BLaER1 treated with 17β-estradiol and CSF1 and Interleukin-3, amounts not matched to agents 10 nM and 100 nM (cell line): ENCODE data around the gene RELN.

Source experiments
- H3K27ac ChIP-seq, 11 experiments: shearing (Covaris generic); formaldehyde crosslinking; 2 replicates each; pipeline ENCODE4 v1.8.1; 2022
- H3K27me3 ChIP-seq, 11 experiments: shearing (Covaris generic); formaldehyde crosslinking; 2 replicates each; pipeline ENCODE4 v1.8.1; 2022
- H3K36me3 ChIP-seq, 11 experiments: shearing (Covaris generic); formaldehyde crosslinking; 2 replicates each; pipeline ENCODE4 v1.8.1; 2022
- H3K4me1 ChIP-seq, 10 experiments: shearing (Covaris generic); formaldehyde crosslinking; 2 replicates each; pipeline ENCODE4 v1.8.1; 2022
- H3K4me2 ChIP-seq, 11 experiments: shearing (Covaris generic); formaldehyde crosslinking; 2 replicates each; pipeline ENCODE4 v1.8.1; 2022
- H3K4me3 ChIP-seq, 10 experiments: shearing (Covaris generic); formaldehyde crosslinking; 2 replicates each; pipeline ENCODE4 v1.8.1; 2022
- H3K9ac ChIP-seq, 11 experiments: shearing (Covaris generic); formaldehyde crosslinking; 2 replicates each; pipeline ENCODE4 v1.8.1; 2022
- H3K9me3 ChIP-seq, 11 experiments: shearing (Covaris generic); formaldehyde crosslinking; replicated peaks in 1 of 11; 2 replicates each; pipeline ENCODE4 v1.8.1; 2022
- H4K20me1 ChIP-seq, 11 experiments: shearing (Covaris generic); formaldehyde crosslinking; 2 replicates each; pipeline ENCODE4 v1.8.1; 2022
- Cebpa-rat ChIP-seq, 11 experiments: shearing (Covaris generic); IDR thresholded peaks; 2 replicates each; pipeline ENCODE4 v1.8.1; 2022

Gene RELN

GRCh38 chr7:103686064-103686463 lies 303.4 kb downstream of the RELN start:
- Histone ChIP-seq H4K20me1 (no peaks in the 10 kb centered on the region), H3K4me1 (no peaks in the 10 kb centered on the region), H3K4me2 (no peak overlapping the region), H3K36me3 (no peaks in the 10 kb centered on the region), H3K9ac (no peak overlapping the region), H3K27ac (no peak overlapping the region), H3K27me3 (no peaks in the 10 kb centered on the region), H3K4me3 (no peak overlapping the region), H3K9me3 (no peaks in the 10 kb centered on the region)
- no peak for TF ChIP-seq Cebpa-rat (IDR thresholded peaks at IDR 0.05)

- H3K9me3 ChIP-seq, result no peaks in the 10 kb centered on the region
- no peak overlapping the region for H3K4me3 ChIP-seq
- no peaks in the 10 kb centered on the region for H3K27me3 ChIP-seq
- no peak overlapping the region for H3K27ac ChIP-seq
- H3K36me3 ChIP-seq, result no peaks in the 10 kb centered on the region
- no peak for TF ChIP-seq Cebpa-rat (IDR thresholded peaks at IDR 0.05)
- no peak overlapping the region for H3K9ac ChIP-seq
- H3K4me1 ChIP-seq, result 0 out of 20 replicates have a peak, but pooled peaks cover 0 to under 1% (median 0%) of the 10 kb centered on the region in 10 experiments
- no peaks in the 10 kb centered on the region for H4K20me1 ChIP-seq
- no peak overlapping the region for H3K4me2 ChIP-seq
Measured at GRCh38 chr7:103685646-103686045, 303.8 kb downstream of the RELN start.

- Histone ChIP-seq H3K9ac (no peak overlapping the region), H3K36me3 (no peaks in the 10 kb centered on the region), H3K4me1 (0 out of 20 replicates have a peak, but pooled peaks cover 0 to 5% (median 0%) of the 10 kb centered on the region in 10 experiments), H4K20me1 (no peaks in the 10 kb centered on the region), H3K4me2 (no peak overlapping the region), H3K4me3 (no peak overlapping the region), H3K9me3 (no peaks in the 10 kb centered on the region), H3K27ac (no peak overlapping the region), H3K27me3 (no peaks in the 10 kb centered on the region)
- TF ChIP-seq Cebpa-rat (IDR thresholded peaks at IDR 0.05), result no peak
Measured at GRCh38 chr7:103683348-103683747, 306.1 kb downstream of the RELN start.

- Histone ChIP-seq H3K27ac (no peak overlapping the region), H4K20me1 (no peaks in the 10 kb centered on the region), H3K4me1 (0 out of 20 replicates have a peak, but pooled peaks cover 0 to 5% (median 0%) of the 10 kb centered on the region in 10 experiments), H3K9ac (no peak overlapping the region), H3K4me3 (no peak overlapping the region), H3K36me3 (no peaks in the 10 kb centered on the region), H3K4me2 (peak overlapping the region in 2 of 11 experiments; percentile 15 to 21; a peak in 2 of 22 replicates), H3K27me3 (no peaks in the 10 kb centered on the region), H3K9me3 (no peaks in the 10 kb centered on the region)
- TF ChIP-seq Cebpa-rat (IDR thresholded peaks at IDR 0.05), result no peak
Measured at GRCh38 chr7:103680161-103681144, 309.0 kb downstream of the RELN start.

GRCh38 chr7:103679151-103680132 lies 310.0 kb downstream of the RELN start:
- Histone ChIP-seq H3K36me3 (no peaks in the 10 kb centered on the region), H3K27me3 (no peaks in the 10 kb centered on the region), H3K27ac (no peak overlapping the region), H3K9ac (no peak overlapping the region), H4K20me1 (no peaks in the 10 kb centered on the region), H3K9me3 (no peaks in the 10 kb centered on the region), H3K4me2 (no peak overlapping the region), H3K4me1 (0 out of 20 replicates have a peak, but pooled peaks cover 0 to 5% (median 0%) of the 10 kb centered on the region in 10 experiments), H3K4me3 (no peak overlapping the region)
- TF ChIP-seq Cebpa-rat (IDR thresholded peaks at IDR 0.05), result no peak

GRCh38 chr7:103668279-103668941 lies 321.0 kb downstream of the RELN start:
- Histone ChIP-seq H3K4me2 (no peak overlapping the region), H3K9me3 (no peaks in the 10 kb centered on the region), H3K27ac (no peak overlapping the region), H3K27me3 (no peaks in the 10 kb centered on the region), H4K20me1 (no peaks in the 10 kb centered on the region), H3K9ac (no peak overlapping the region), H3K4me1 (no peaks in the 10 kb centered on the region), H3K36me3 (no peaks in the 10 kb centered on the region), H3K4me3 (no peak overlapping the region)
- no peak for TF ChIP-seq Cebpa-rat (IDR thresholded peaks at IDR 0.05)

GRCh38 chr7:103666326-103666725 lies 323.1 kb downstream of the RELN start:
- no peak overlapping the region for H3K4me2 ChIP-seq
- no peaks in the 10 kb centered on the region for H3K27me3 ChIP-seq
- no peaks in the 10 kb centered on the region for H3K4me1 ChIP-seq
- no peaks in the 10 kb centered on the region for H3K9me3 ChIP-seq
- TF ChIP-seq Cebpa-rat (IDR thresholded peaks at IDR 0.05), result no peak
- no peak overlapping the region for H3K27ac ChIP-seq
- no peak overlapping the region for H3K4me3 ChIP-seq
- no peaks in the 10 kb centered on the region for H4K20me1 ChIP-seq
- H3K36me3 ChIP-seq, result no peaks in the 10 kb centered on the region
- H3K9ac ChIP-seq, result no peak overlapping the region

GRCh38 chr7:103664577-103664976 lies 324.9 kb downstream of the RELN start:
- H3K27me3 ChIP-seq, result no peaks in the 10 kb centered on the region
- no peak overlapping the region for H3K27ac ChIP-seq
- no peaks in the 10 kb centered on the region for H3K4me1 ChIP-seq
- TF ChIP-seq Cebpa-rat (IDR thresholded peaks at IDR 0.05), result no peak
- no peak overlapping the region for H3K4me2 ChIP-seq
- H3K9ac ChIP-seq, result no peak overlapping the region
- H3K36me3 ChIP-seq, result no peaks in the 10 kb centered on the region
- H4K20me1 ChIP-seq, result no peaks in the 10 kb centered on the region
- no peak overlapping the region for H3K4me3 ChIP-seq
- H3K9me3 ChIP-seq, result no peaks in the 10 kb centered on the region
